ENCODE data around the gene BCAP29.
"Not testable (repeated sequence)": the region's sequence is repeated elsewhere in the genome, so short reads cannot be mapped to it uniquely, and the experiment has no call there.

The BCAP29 gene

DNA sequence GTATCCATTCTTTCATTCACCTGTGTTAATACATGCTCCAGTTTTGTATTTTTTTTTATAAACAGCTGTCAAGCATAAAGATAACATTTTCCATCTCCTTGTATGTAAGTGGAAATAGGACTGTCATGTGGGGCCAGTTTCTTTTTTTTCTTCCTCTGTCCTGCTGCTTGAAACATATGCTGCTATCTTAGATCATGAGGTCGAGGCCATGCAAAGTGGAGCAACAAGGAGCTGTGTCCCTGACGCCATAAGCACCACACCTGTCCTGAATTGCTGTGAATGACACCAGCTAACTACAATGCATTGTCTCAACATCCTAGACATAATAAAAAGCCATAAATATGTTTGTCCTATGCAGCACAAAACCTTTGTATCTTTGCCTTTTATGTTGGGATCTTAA is 42.8 kb downstream of the BCAP29 start:
- no peaks in the 10 kb centered on the region for H3K27me3 ChIP-seq (ENCODE audit: control insufficient read depth, insufficient read depth, low read length)
- H3K36me3 ChIP-seq (ENCODE audit: control insufficient read depth, insufficient read depth, low read length): no peaks in the 10 kb centered on the region
- no peaks in the 10 kb centered on the region for H3K9me3 ChIP-seq (ENCODE audit: control insufficient read depth, insufficient read depth, low read length)
- H3K9ac ChIP-seq (ENCODE audit: low read depth, low read length): no peak overlapping the region
- H3K4me1 ChIP-seq (ENCODE audit: control insufficient read depth, insufficient read depth, low read length): no peaks in the 10 kb centered on the region
- no peak overlapping the region for H3K27ac ChIP-seq (ENCODE audit: low read depth, low read length)
- H3K4me3 ChIP-seq (ENCODE audit: low read depth, low read length): no peak overlapping the region

DNA sequence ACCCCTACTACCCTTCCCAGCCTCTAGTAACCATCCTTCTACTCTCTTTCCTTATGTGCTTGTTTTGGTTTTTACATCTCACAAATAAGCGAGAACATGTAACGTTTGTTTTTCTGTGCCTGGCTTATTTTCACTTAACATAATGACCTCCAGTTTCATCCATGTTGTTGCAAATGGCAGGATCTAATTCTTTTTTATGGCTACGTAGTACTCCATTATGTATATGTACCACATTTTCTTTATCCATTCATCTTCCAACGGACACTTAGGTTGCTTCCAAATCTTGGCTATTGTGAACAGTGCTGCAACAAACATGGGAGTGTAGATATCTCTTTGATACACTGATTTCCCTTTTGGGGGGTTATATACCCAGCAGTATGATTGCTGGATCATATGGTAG is 47.0 kb downstream of the BCAP29 start:
- no peaks in the 10 kb centered on the region for H3K9me3 ChIP-seq (ENCODE audit: control insufficient read depth, insufficient read depth, low read length)
- no peak overlapping the region for H3K4me3 ChIP-seq (ENCODE audit: low read depth, low read length)
- no peaks in the 10 kb centered on the region for H3K27me3 ChIP-seq (ENCODE audit: control insufficient read depth, insufficient read depth, low read length)
- peaks cover 2% of the 10 kb centered on the region; the same call in 1 of the 2 replicates for H3K4me1 ChIP-seq (ENCODE audit: control insufficient read depth, insufficient read depth, low read length)
- no peak overlapping the region for H3K27ac ChIP-seq (ENCODE audit: low read depth, low read length)
- no peaks in the 10 kb centered on the region for H3K36me3 ChIP-seq (ENCODE audit: control insufficient read depth, insufficient read depth, low read length)
- H3K9ac ChIP-seq (ENCODE audit: low read depth, low read length): no peak overlapping the region

DNA sequence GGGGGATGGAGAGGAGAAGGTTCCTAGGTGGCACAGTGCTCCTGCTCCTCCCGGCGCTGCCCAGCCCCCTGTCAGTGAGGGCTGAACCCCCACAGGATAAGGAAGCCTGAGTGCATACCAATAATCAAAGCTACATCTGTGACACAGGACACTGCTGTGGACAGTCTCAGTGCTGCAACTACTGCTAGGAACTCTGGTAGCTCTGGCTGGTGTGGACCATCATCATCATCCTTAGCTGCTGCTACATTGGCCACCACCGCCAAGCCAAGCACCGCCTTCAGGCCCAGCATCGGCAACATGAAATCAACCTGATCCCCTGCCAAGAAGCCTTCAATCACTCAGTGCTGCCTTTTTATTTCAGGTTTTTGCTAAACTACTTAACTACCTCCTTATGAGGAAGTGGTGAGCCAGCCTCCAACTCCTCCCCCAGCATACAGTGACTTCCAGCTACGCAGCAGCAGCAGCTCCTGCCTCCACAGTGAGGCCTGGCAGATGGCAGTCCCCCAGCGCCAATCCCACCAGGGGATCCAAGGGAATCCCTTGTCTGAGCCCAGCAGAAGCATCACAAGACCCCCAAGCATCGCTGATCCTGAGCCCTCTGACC is 48.5 kb downstream of the BCAP29 start:
- Histone ChIP-seq H3K4me1 (ENCODE audit: control insufficient read depth, insufficient read depth, low read length) (peaks cover 8% of the 10 kb centered on the region; the same call in 1 of the 2 replicates), H3K36me3 (ENCODE audit: control insufficient read depth, insufficient read depth, low read length) (no peaks in the 10 kb centered on the region), H3K27ac (ENCODE audit: low read depth, low read length) (no peak overlapping the region), H3K9me3 (ENCODE audit: control insufficient read depth, insufficient read depth, low read length) (no peaks in the 10 kb centered on the region), H3K27me3 (ENCODE audit: control insufficient read depth, insufficient read depth, low read length) (no peaks in the 10 kb centered on the region), H3K4me3 (ENCODE audit: low read depth, low read length) (no peak overlapping the region), H3K9ac (ENCODE audit: low read depth, low read length) (no peak overlapping the region)

DNA sequence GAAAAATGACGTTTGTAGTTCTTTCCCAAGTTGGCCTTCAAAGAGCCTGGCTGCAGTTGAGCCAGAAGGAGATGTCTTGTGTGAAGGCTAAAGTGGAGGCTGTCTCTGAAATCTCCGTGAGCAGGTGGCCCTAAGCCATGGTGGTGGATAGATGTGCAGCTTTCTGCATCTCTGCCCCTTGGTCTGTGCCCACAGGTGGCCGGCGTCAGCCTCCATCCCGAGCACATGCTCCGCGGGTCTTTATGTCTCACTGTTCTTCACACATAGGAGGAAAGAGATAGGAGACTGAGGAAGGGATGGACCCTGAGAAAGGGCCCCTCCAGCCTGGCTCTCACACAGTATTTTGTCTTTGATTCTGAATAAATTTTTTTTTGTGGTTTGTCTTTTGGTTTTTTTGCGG is 50.3 kb downstream of the BCAP29 start:
- H3K27ac ChIP-seq (ENCODE audit: low read depth, low read length): no peak overlapping the region
- H3K27me3 ChIP-seq (ENCODE audit: control insufficient read depth, insufficient read depth, low read length): no peaks in the 10 kb centered on the region
- no peaks in the 10 kb centered on the region for H3K9me3 ChIP-seq (ENCODE audit: control insufficient read depth, insufficient read depth, low read length)
- H3K36me3 ChIP-seq (ENCODE audit: control insufficient read depth, insufficient read depth, low read length): no peaks in the 10 kb centered on the region
- no peak overlapping the region for H3K4me3 ChIP-seq (ENCODE audit: low read depth, low read length)
- H3K9ac ChIP-seq (ENCODE audit: low read depth, low read length): no peak overlapping the region
- H3K4me1 ChIP-seq (ENCODE audit: control insufficient read depth, insufficient read depth, low read length): peaks cover 8% of the 10 kb centered on the region; the same call in 1 of the 2 replicates

DNA sequence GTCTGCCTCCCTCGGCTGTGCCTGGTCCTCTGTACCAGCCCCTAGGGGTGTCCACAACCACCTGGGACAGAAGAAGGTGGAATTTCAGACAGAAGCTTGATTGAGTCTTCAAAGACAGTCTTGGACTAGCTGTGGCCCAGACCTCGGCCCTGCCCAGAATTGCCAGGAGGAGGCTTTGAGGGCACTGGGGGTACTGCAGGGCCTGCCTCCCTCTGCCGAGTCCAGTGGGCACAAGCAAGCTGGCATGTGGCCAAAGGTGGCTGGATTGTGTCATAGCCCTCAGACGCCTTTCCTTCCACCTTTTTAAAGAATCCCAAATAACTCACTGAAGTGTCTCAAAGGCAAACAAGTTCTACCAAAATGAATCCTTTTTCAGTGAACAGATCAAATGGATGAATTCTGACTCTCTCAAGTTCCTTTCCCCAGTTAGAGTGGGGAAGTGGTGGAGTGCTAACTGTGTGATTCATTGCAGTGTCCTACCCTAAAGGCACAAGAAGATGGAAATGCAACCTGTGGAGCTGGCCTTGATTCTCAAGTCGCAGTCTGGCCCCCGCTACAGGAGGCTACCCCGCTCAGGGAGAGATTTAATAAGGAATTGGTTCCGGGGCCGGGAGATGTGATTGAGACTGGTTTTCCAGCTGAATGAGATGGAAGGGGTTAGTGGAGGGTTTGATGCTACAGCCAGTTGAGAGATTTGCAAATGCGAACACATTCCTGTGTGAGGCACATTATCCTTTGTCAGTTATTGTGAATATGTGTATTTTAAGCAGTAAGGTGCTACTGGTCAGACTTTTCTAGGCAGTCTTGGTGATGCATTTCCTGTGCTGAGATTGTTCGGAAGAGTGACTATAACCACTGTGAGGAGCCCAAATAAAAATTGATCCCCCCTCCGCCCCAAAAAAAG is 51.8 kb downstream of the BCAP29 start:
- Histone ChIP-seq H3K4me1 (ENCODE audit: control insufficient read depth, insufficient read depth, low read length) (peaks cover 8% of the 10 kb centered on the region; the same call in 1 of the 2 replicates), H3K4me3 (ENCODE audit: low read depth, low read length) (no peak overlapping the region), H3K27me3 (ENCODE audit: control insufficient read depth, insufficient read depth, low read length) (no peaks in the 10 kb centered on the region), H3K9ac (ENCODE audit: low read depth, low read length) (no peak overlapping the region), H3K27ac (ENCODE audit: low read depth, low read length) (no peak overlapping the region), H3K36me3 (ENCODE audit: control insufficient read depth, insufficient read depth, low read length) (no peaks in the 10 kb centered on the region), H3K9me3 (ENCODE audit: control insufficient read depth, insufficient read depth, low read length) (no peaks in the 10 kb centered on the region)

DNA sequence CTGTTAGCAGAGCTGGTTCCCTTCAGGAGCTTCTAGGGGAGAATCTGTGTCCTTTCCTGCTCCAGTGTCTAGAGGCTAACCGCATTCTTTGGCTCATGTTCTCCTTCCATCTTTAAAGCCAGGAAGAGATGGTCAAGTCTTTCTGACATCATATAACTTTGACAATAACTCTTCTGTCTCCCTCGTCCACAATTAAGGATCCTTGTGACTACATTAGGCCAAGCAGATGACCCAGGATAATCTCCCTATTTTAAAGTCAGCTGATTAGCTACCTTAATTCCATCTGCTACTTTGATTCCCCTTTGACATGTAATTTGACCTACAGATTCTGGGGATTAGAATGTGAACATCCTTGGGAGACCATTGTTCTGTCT is 52.4 kb downstream of the BCAP29 start:
- Histone ChIP-seq H3K4me3 (ENCODE audit: low read depth, low read length) (no peak overlapping the region), H3K9ac (ENCODE audit: low read depth, low read length) (no peak overlapping the region), H3K27me3 (ENCODE audit: control insufficient read depth, insufficient read depth, low read length) (no peaks in the 10 kb centered on the region), H3K27ac (ENCODE audit: low read depth, low read length) (no peak overlapping the region), H3K4me1 (ENCODE audit: control insufficient read depth, insufficient read depth, low read length) (peaks cover 8% of the 10 kb centered on the region; the same call in 1 of the 2 replicates), H3K36me3 (ENCODE audit: control insufficient read depth, insufficient read depth, low read length) (no peaks in the 10 kb centered on the region), H3K9me3 (ENCODE audit: control insufficient read depth, insufficient read depth, low read length) (no peaks in the 10 kb centered on the region)

DNA sequence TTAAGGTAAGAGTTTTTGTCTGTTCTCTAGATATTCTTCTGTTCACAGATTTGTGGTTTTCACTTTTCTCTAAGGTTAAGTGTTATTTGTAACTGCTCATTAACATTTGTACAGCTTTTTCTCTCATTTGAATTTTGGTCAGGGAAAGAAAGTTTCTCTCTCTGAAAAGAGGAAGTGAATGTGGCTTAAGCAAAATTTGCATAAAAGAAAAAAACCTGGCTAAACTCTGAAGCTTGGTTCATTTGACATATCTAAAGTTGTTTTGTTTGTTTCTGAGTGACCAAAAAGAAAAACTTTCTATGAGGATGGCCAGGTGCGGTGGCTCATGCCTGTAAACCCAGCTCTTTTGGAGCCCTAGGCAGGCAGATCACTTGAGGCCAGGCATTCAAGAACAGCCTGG is 58.5 kb downstream of the BCAP29 start:
- Histone ChIP-seq H3K4me3 (ENCODE audit: low read depth, low read length) (no peak overlapping the region), H3K36me3 (ENCODE audit: control insufficient read depth, insufficient read depth, low read length) (no peaks in the 10 kb centered on the region), H3K9ac (ENCODE audit: low read depth, low read length) (no peak overlapping the region), H3K27ac (ENCODE audit: low read depth, low read length) (no peak overlapping the region), H3K27me3 (ENCODE audit: control insufficient read depth, insufficient read depth, low read length) (no peaks in the 10 kb centered on the region), H3K4me1 (ENCODE audit: control insufficient read depth, insufficient read depth, low read length) (no peaks in the 10 kb centered on the region), H3K9me3 (ENCODE audit: control insufficient read depth, insufficient read depth, low read length) (no peaks in the 10 kb centered on the region)

DNA sequence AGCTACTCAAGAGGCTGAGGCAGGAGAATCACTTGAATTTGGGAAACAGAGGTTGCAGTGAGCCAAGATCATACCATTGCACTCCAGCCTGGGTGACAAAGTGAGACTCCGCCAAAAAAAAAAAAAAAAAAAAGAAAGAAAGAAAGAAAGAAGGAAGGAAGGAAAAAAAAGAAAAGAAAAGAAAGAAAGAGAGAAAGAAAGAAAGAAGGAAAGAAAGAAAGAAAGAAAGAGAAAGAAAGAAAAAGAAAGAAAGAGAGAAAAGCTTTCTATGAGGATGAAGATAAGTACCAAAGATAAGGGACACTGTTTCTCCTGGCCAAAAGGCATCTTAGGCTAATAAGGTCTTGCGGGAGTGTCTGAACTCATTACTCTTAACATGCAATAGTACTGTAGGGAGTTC is 59.0 kb downstream of the BCAP29 start:
- not testable (repeated sequence) for H3K9me3 ChIP-seq (ENCODE audit: control insufficient read depth, insufficient read depth, low read length); H3K9ac ChIP-seq (ENCODE audit: low read depth, low read length); H3K4me1 ChIP-seq (ENCODE audit: control insufficient read depth, insufficient read depth, low read length); H3K36me3 ChIP-seq (ENCODE audit: control insufficient read depth, insufficient read depth, low read length); H3K27me3 ChIP-seq (ENCODE audit: control insufficient read depth, insufficient read depth, low read length); H3K4me3 ChIP-seq (ENCODE audit: low read depth, low read length); H3K27ac ChIP-seq (ENCODE audit: low read depth, low read length)

DNA sequence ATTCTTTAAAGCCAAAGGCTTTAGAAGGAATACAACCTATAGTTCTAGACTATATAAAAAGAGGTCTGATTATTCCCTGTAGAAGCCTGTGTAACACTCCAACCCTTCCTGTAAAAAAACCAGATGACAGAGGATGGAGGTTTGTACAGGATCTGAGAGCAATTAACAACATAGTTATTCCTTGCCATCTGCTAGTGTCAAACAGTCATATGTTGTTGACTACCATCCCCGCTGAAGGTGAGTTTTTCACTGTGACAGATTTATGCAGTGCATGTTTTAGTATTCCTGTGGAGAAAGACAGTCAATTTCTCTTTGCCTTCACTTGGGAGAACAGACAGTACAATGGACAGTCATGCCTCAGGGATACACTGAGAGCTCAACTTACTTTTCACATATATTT is 61.6 kb downstream of the BCAP29 start:
- Histone ChIP-seq H3K4me3 (ENCODE audit: low read depth, low read length) (no peak overlapping the region), H3K9ac (ENCODE audit: low read depth, low read length) (no peak overlapping the region), H3K27me3 (ENCODE audit: control insufficient read depth, insufficient read depth, low read length) (no peaks in the 10 kb centered on the region; the same call in 1 of the 2 replicates), H3K27ac (ENCODE audit: low read depth, low read length) (no peak overlapping the region), H3K9me3 (ENCODE audit: control insufficient read depth, insufficient read depth, low read length) (no peaks in the 10 kb centered on the region), H3K4me1 (ENCODE audit: control insufficient read depth, insufficient read depth, low read length) (no peaks in the 10 kb centered on the region), H3K36me3 (ENCODE audit: control insufficient read depth, insufficient read depth, low read length) (no peaks in the 10 kb centered on the region)

DNA sequence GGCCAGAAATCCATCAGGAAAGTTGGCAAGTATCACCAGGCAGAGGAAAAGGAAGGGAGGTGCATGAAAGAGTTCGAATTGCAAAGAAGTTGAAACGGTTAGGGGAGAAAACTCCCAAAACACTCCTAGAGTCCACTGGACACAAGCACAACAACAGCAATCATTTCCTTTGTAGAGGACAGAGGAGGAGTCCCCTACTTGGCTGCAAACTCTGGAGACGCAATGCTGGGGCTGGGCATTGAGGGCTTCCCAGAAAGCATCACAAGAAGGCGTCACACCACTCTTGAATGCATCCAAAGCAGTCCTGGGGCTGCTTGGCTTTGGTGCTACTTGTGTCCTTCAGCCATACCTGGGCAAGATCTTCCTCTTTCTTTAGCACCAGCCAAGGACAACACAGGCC is 62.5 kb downstream of the BCAP29 start:
- no peak overlapping the region for H3K27ac ChIP-seq (ENCODE audit: low read depth, low read length)
- H3K4me3 ChIP-seq (ENCODE audit: low read depth, low read length): no peak overlapping the region
- no peaks in the 10 kb centered on the region for H3K4me1 ChIP-seq (ENCODE audit: control insufficient read depth, insufficient read depth, low read length)
- no peak overlapping the region for H3K9ac ChIP-seq (ENCODE audit: low read depth, low read length)
- H3K27me3 ChIP-seq (ENCODE audit: control insufficient read depth, insufficient read depth, low read length): no peaks in the 10 kb centered on the region; the same call in 1 of the 2 replicates
- H3K9me3 ChIP-seq (ENCODE audit: control insufficient read depth, insufficient read depth, low read length): no peaks in the 10 kb centered on the region
- no peaks in the 10 kb centered on the region for H3K36me3 ChIP-seq (ENCODE audit: control insufficient read depth, insufficient read depth, low read length)

DNA sequence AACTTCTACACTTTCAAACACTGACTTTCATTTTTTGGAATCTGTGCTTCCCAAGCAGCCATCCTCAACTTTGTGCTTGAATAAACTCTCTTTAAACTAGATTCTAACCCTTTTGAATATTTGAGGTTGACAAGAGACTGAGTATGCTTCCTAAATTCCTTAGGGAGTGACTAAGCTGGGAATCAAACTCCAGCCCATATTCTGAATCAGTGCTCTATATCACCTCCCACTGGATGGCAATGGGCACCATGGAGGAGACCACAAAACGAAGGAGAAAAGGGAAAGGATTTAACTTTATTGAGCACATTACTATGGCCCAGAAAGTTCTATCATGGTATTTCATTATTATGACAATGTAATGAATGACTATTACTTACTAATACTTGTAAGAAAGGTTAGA is 63.4 kb downstream of the BCAP29 start:
- Histone ChIP-seq H3K9me3 (ENCODE audit: control insufficient read depth, insufficient read depth, low read length) (no peaks in the 10 kb centered on the region), H3K36me3 (ENCODE audit: control insufficient read depth, insufficient read depth, low read length) (no peaks in the 10 kb centered on the region), H3K27me3 (ENCODE audit: control insufficient read depth, insufficient read depth, low read length) (no peaks in the 10 kb centered on the region; the same call in 1 of the 2 replicates), H3K4me1 (ENCODE audit: control insufficient read depth, insufficient read depth, low read length) (no peaks in the 10 kb centered on the region), H3K9ac (ENCODE audit: low read depth, low read length) (no peak overlapping the region), H3K27ac (ENCODE audit: low read depth, low read length) (no peak overlapping the region), H3K4me3 (ENCODE audit: low read depth, low read length) (no peak overlapping the region)

All from HUES48 (cell line).